ENCODE data around the gene H2BK1. TPM values are rescaled to one million over a fixed set of nuclear protein-coding genes. Genes with fewer than 3 reads are reported as not detected.

H2BK1 gene
- total and polyA plus RNA-seq, 12 donors, result not detected

- intact Hi-C loops (cut with DNase I), result loop anchor here in 2 of 10 donors (5.0 kb wide), 1 partner anchor 104 kb away; no protein-coding TSS in a partner anchor
- no peak for TF ChIP-seq CTCF (IDR thresholded peaks at IDR 0.05)
- Histone ChIP-seq H3K36me3 (peaks cover 0 to 46% (median 36%) of the 10 kb centered on the region in 9 donors), H3K27ac (peak overlapping the region in 3 of 10 donors; percentile 78 to 91 (median 85)), H3K4me1 (peaks cover 6 to 26% (median 22%) of the 10 kb centered on the region in 9 donors), H3K4me3 (peak overlapping the region; percentile 65 to 94 (median 88)), H3K27me3 (no peaks in the 10 kb centered on the region), H3K9me3 (no peaks in the 10 kb centered on the region)
- no peak for ATAC-seq
- 58 to 61% methylated on average over 8 of the region's 8 CpGs for WGBS, 2 donors
- no peak for DNase-seq
Observed at GRCh38 chr7:151225948-151226510, 15.7 kb upstream of the H2BK1 start.

GRCh38 chr7:151223728-151224127 is 13.4 kb upstream of the H2BK1 start:
- peaks cover 0 to 69% (median 49%) of the 10 kb centered on the region in 9 donors for H3K36me3 ChIP-seq
- ATAC-seq (no peak), DNase-seq (no peak)
- TF ChIP-seq CTCF (IDR thresholded peaks at IDR 0.05), result no peak
- no peaks in the 10 kb centered on the region for H3K27me3 ChIP-seq
- WGBS, 2 donors, result 90 to 92% methylated on average over 14 of the region's 14 CpGs
- no peaks in the 10 kb centered on the region for H3K9me3 ChIP-seq
- intact Hi-C loops (cut with DNase I), result no loop called here
- H3K27ac ChIP-seq, result no peak overlapping the region
- H3K4me1 ChIP-seq, result peaks cover 6 to 25% (median 22%) of the 10 kb centered on the region in 9 donors
- H3K4me3 ChIP-seq, result no peak overlapping the region

- 95% methylated on average over 9 of the region's 9 CpGs for WGBS, 2 donors
- no peak for DNase-seq
- Histone ChIP-seq H3K36me3 (peaks cover 0 to 100% (median 76%) of the 10 kb centered on the region in 9 donors), H3K27ac (no peak overlapping the region), H3K27me3 (no peaks in the 10 kb centered on the region), H3K4me1 (no peaks in the 10 kb centered on the region), H3K4me3 (no peak overlapping the region), H3K9me3 (no peaks in the 10 kb centered on the region)
- no peak for TF ChIP-seq CTCF (IDR thresholded peaks at IDR 0.05)
- ATAC-seq, result no peak
- intact Hi-C loops (cut with DNase I), result no loop called here
Observed at GRCh38 chr7:151218170-151218569, 7.9 kb upstream of the H2BK1 start.

- no peaks in the 10 kb centered on the region for H3K27me3 ChIP-seq
- intact Hi-C loops (cut with DNase I), result no loop called here
- WGBS, 2 donors, result 96 to 98% methylated on average over 5 of the region's 5 CpGs
- DNase-seq (no peak), ATAC-seq (no peak)
- TF ChIP-seq CTCF (IDR thresholded peaks at IDR 0.05), result no peak
- H3K27ac ChIP-seq, result no peak overlapping the region
- no peaks in the 10 kb centered on the region for H3K4me1 ChIP-seq
- H3K36me3 ChIP-seq, result peaks cover 0 to 88% (median 51%) of the 10 kb centered on the region in 9 donors
- no peak overlapping the region for H3K4me3 ChIP-seq
- no peaks in the 10 kb centered on the region for H3K9me3 ChIP-seq
Observed at GRCh38 chr7:151215396-151215795, 5.1 kb upstream of the H2BK1 start.
